IPS-18c (cell line): ENCODE data around the gene ATXN7L2.

ENCODE experiments used
- H3K4me3 ChIP-seq: 2 replicates; pipeline ENCODE4 v1.7.0; 2013; ENCODE audit warnings: low read depth, mild to moderate bottlenecking, low read length, moderate library complexity; ENCODE audit not compliant: insufficient read depth
- H3K9me3 ChIP-seq: one replicate; pipeline ENCODE4 v1.6.1; 2013; ENCODE audit warnings: mild to moderate bottlenecking, low read length, moderate library complexity; ENCODE audit not compliant: control insufficient read depth, insufficient read depth

Gene ATXN7L2

GRCh38 chr1:109504974-109505373, 21.3 kb downstream of the ATXN7L2 start:
- H3K9me3 ChIP-seq = no peaks in the 10 kb centered on the region
- no peak overlapping the region for H3K4me3 ChIP-seq

GRCh38 chr1:109508001-109508872, 24.5 kb downstream of the ATXN7L2 start:
- Histone ChIP-seq H3K4me3 (no peak overlapping the region), H3K9me3 (no peaks in the 10 kb centered on the region)

- H3K4me3 ChIP-seq = peak overlapping the region; percentile 59; the same call in 1 of the 2 replicates
- no peaks in the 10 kb centered on the region for H3K9me3 ChIP-seq
Measured at GRCh38 chr1:109508873-109509175, 25.1 kb downstream of the ATXN7L2 start.

DNA sequence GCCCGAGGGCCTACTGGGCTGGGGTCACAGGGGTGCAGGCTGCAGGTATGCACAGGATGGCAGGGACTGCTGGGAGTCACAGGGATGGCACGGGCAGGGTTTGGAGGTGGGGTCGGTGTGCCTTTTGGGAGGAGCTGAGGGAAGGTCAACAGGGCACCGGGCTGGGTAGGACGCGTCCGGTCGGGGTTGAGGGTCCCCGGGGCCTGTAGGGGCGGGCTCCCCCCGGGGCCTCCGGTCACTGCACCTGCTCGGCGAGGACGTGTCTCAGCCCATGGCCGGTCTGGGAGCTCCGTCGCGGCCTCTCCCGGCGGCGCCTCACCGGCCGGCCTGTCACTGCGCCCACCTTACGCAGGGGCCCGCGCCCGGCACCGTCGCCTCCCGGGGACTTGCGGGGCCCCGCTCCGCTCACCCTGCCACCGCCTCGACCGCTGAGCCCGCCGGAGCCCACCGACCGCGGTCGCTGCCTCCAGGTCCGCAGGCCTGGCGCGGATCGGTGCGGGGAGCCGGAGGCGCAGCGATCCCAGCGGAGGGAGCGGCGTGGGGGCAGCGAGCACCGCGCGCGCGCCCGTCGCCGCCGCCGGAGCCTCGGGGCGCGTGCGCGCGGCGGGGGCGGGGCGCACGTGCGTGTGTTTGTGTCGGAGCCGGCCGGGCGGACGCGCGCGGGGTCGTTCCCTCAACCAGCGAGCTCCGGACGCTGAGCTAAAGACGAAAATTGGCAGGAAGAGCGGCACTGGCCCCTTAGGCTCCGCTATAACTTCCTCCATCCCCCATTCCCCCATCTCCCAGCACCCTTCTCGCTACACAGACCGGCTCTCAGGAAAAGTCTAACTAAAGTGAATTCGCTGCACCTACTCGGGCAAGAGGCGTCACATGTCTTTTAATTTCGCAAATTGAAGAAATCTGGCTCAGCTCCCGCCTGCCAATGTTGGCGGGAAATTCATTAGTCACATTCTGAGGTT, 25.8 kb downstream of the ATXN7L2 start, which contains the start of gene AMIGO1:
TSS of gene AMIGO1 (minus strand) at position 552 of the 959 bp plus-strand sequence. CDS start 815 bp downstream, outside the sequence.
- Histone ChIP-seq H3K9me3 (no peaks in the 10 kb centered on the region), H3K4me3 (peak within 1 kb of the TSS; percentile 59)

DNA sequence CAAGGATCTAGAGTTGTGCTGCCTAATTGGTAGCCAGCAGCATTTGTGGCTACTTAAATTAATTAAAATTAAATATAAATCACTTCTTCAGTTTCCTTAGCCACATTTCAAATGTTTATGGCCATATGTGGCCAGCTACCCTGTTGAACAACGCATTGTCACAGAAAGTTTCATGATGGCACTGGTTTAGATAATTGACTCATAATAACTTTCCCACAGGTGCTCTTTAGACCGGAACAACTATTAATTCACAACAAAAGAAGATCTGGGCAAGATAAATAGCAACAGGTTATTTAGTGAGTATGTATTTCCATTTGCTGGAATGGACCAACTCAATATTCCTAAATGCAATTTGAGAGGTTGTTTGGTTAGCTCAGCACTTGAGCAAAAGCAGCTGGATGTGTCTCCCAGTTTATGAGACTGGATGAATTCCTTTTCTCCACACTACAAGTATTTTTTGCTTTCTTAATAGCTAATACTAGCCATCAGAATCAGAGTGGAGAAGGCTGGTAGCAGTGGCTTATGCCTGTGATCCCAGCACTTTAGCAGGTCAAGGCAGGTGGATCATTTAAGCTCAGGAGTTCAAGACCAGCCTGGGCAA, 29.5 kb downstream of the ATXN7L2 start:
- H3K4me3 ChIP-seq = no peak overlapping the region
- no peaks in the 10 kb centered on the region for H3K9me3 ChIP-seq

GRCh38 chr1:109514846-109515245, 31.1 kb downstream of the ATXN7L2 start:
- H3K4me3 ChIP-seq = no peak overlapping the region
- no peaks in the 10 kb centered on the region for H3K9me3 ChIP-seq

- H3K9me3 ChIP-seq = no peaks in the 10 kb centered on the region
- no peak overlapping the region for H3K4me3 ChIP-seq
Measured at GRCh38 chr1:109516872-109517271, 33.2 kb downstream of the ATXN7L2 start.

DNA sequence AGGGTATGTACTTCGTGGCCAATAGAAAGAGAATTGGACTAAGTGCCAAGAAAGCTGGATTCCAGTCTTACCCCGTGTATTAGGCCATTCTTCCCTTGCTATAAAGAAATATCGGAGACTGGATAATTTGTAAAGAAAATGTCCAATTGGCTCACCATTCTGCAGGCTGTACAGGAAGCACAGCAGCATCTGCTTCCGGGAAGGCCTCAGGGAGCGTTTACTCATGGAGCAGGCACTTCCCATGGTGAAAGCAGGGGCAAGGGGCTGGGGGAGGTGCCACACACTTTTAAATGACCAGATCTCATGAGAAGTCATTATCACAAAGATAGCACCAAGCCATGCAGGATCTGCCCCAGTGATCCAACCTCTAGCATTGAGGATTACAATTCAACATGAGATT, 33.6 kb downstream of the ATXN7L2 start:
- no peak overlapping the region for H3K4me3 ChIP-seq
- no peaks in the 10 kb centered on the region for H3K9me3 ChIP-seq

DNA sequence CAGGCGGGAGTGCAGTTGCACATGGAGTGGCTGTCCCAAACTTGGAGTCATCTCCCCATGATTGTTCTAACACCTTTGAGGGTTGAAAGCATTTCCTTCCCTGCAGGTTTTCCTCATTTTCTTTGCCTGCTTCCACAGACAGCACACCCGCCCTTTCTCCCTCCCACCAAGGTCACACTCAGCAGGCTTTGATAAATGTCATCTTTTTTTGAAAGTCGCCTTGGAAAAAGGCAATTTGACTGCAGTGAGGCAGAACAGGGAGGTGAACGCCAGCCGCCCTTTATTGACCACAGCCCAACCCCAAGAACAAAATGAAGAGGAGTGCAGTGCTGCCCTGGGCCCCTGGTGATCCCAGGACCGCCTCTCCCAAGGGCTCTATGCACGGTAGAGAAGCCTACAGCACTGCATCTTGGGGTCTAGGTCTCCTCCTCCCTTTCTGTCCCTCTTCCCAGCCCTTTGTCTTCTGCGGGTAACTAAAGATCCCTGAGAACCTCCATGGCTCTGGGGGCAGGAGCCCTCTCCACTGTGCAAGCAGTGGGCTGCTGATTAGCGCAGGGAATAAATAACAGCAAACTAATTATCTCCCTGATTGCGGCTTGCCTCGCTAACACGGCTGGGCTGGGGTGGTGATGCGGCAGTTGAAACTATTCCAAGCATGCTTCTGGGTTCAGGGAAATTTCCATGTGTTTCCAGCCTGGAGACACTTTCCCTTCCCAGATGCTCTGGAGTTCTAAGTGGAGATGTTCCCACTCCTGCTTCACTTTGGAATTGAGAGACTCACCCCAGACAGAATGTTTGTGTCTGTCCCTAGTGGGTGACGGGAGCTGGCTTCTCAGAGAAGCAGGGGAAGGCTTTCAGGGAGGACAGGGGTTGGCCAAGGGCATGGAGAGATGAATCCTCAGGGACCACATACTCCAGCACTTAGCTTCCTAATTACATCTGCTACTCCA, 37.6 kb downstream of the ATXN7L2 start:
- Histone ChIP-seq H3K4me3 (no peak overlapping the region), H3K9me3 (no peaks in the 10 kb centered on the region)

DNA sequence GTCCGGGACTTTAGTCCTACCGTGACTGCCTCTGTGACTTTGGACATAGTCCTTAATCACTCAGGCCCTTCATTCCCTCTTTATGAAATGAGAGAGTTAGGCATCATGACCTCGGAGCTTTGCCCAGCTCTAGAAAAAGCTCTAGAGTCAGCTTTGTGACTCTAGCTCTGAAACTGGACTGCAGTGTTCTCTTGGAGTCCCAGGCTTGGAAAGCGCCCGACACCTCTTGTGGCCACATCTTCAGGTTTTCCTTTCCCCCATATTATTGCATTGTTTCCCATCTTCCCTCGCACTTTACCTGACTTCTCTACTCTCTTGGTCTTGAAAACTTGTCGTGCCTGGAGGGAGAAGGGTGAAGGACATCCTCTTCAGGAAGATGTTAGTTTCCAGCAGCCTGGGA, 38.3 kb downstream of the ATXN7L2 start:
- no peak overlapping the region for H3K4me3 ChIP-seq
- H3K9me3 ChIP-seq = no peaks in the 10 kb centered on the region

- Histone ChIP-seq H3K9me3 (no peaks in the 10 kb centered on the region), H3K4me3 (no peak overlapping the region)
Measured at GRCh38 chr1:109523706-109524105, 40.0 kb downstream of the ATXN7L2 start.

DNA sequence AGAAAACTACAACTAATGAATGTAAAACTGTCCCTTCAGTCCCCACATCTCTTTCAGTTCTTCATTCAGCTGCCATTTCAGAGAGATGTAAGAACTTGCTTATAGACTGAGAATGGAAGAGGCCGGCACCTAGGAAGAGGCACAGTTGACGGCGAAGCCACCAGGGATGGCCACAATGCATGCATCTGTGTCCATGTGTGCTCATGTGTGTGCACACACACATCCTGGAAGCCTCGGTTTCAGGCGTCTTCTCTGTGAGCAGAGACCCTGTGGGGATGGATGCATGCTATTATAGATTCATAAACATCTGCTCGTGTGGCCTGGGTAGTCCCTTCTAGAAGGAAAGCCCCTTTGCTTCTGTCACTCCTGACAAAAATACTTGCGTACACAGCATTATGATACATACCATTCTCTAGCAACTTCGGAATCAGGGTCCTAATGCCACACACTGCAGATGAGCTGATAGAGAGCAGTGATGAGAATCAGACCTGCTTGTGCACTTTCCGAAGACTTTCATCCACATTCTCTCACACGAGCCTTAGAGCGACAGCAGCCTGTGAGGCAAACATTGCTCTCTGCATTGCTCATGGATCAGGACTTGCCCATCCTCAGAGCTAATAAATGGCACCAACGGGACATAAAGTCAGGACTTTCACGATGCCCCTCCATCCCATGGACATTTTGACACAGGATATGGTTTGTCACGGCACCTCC, 43.5 kb downstream of the ATXN7L2 start:
- Histone ChIP-seq H3K4me3 (no peak overlapping the region), H3K9me3 (no peaks in the 10 kb centered on the region)

- Histone ChIP-seq H3K4me3 (no peak overlapping the region), H3K9me3 (no peaks in the 10 kb centered on the region)
Measured at GRCh38 chr1:109527846-109528695, 44.4 kb downstream of the ATXN7L2 start.

DNA sequence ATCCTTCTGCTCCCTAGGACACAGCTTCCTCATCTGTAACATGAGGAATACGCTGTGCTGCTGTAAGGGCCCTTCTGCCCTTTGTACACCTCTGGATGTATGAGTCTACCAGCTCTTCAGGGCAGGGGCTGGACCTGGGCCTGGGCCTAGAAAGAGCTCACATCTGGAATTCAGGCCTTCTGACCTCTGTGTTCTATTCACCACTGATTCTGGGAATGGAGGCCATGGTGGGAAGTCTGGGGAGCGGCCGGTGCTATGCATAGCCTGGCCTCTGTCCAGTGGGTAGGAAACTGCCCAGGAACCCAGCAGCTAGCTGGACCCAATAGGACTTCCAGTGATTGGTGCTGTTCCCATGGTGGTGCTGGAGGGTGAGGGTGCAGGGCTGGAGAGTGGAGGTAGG, 45.0 kb downstream of the ATXN7L2 start:
- Histone ChIP-seq H3K4me3 (no peak overlapping the region), H3K9me3 (no peaks in the 10 kb centered on the region)

GRCh38 chr1:109529881-109530456, 46.3 kb downstream of the ATXN7L2 start:
- no peaks in the 10 kb centered on the region for H3K9me3 ChIP-seq
- no peak overlapping the region for H3K4me3 ChIP-seq
